HG03060 (cell line): ENCODE measurements around the gene RYR2.
A peak's percentile ranks its signal among the peaks of the same experiment; 100 is the strongest.

ENCODE experiments used
- ATAC-seq: cut with Tn5 transposase; IDR thresholded peaks from one replicate; pipeline ENCODE4 v1.9.1; 2021; ENCODE audit warnings: low read depth, moderate number of reproducible peaks; ENCODE audit not compliant: unreplicated experiment

Gene RYR2

DNA sequence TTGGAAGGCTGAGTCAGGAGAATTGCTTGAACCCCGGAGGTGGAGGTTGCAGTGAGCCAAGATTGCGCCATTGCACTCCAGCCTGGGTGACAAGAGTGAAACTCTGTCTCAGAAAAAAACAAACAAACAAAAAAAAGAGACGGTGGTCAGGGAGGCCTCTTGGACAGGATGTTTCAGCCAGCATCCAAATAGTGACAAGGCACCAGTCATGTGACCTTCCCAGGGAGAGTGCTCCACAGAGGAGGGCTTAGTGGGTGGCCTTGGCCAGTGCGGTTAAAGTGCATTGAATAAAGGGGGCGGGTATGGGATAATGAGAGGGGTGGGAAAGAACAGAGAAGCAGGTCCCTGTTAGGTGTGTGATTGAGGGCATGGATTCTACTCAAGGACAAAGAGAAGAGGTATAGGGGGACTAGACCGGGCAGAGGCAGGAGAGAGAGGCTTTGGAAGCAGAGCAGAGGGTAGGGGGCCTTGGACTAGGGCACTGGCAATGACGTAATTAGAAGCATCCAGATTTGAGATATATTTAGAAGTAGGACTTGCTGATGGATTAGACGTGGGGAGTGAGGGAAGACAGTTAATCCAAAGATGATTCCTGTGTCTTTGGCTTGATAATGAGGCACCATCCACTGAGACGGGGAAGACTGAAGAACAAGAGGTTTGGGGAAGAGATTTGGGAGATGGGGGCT, 12.0 kb upstream of the RYR2 start:
- ATAC-seq = no peak

DNA sequence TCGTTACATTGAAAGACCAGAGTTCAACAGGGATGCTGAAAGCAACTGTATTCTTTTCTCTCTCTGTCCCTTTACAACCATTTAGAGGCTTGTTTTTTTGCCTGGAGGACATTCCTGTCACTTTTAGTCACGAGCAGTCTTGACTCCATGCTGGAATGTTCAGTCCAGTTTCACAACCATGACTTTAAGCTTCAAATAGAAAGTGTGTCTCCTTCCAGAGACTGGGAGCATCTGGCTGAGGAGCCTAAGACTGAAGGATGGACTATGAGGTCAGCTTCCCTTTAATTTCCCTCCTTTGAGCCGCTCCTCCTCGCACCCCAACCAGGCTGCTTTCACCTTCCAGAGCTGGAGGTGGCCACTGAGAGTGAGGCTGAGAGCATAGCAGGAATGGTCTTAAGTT, 10.5 kb upstream of the RYR2 start:
- ATAC-seq = no peak

GRCh38 chr1:237032029-237032428, 10.0 kb upstream of the RYR2 start:
- ATAC-seq = peak; percentile 95

GRCh38 chr1:237033061-237033460, 8.9 kb upstream of the RYR2 start:
- no peak for ATAC-seq

DNA sequence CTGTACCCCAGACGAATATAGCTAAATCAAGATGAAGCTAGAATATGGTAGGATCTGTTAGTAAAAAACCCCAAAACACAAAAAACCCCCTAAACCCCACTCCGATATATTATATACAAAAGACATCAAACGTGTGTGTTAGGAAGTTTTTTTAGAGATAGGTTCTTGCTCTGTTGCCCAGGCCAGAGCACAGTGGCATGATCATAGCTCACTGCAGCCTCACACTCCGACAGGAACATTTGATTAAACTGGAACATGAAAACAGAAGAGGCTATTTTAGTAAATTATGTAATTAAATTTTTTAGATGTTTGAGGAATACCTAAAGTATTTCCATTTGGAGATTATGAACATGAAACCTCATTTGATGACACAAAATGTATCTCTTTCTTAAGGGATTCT, 8.2 kb upstream of the RYR2 start:
- no peak for ATAC-seq

DNA sequence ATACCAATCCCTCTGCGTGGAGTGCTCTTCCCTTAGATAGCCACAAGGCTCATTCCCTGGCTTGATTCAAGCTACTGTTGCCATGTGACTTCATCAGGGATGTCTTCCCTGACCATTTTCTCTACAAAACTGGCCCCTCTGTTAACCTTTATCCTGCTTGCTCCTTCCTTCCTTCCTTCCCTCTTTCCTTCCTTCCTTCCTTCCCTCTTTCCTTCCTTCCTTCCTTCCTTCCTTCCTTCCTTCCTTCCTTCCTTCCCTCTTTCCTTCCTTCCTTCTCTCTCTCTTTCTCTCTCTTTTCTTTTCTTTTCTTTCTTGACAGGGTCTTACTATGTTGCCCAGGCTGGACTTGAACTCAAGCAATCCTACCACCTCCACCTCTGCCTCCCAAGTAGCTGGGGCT, 6.2 kb upstream of the RYR2 start:
- no peak for ATAC-seq

DNA sequence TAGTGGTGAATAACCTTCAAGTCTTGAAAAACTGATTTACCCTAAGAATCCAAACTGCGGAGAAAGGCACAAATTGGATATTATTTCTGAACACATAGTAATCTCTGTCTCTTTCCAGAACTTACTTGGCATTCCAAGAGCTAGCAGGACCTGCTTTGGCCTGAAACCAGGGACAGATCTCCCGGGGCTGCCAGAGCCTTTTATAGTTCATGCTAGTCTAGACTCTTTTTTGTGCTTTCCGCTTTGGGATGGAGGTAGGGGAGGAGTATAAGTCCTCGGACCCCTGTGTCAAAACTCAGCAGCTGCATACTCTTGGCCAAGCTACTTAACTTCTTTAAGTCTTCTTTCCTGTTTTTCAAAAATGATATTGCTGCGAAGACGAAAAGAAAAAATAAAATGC, 3.8 kb upstream of the RYR2 start:
- no peak for ATAC-seq

DNA sequence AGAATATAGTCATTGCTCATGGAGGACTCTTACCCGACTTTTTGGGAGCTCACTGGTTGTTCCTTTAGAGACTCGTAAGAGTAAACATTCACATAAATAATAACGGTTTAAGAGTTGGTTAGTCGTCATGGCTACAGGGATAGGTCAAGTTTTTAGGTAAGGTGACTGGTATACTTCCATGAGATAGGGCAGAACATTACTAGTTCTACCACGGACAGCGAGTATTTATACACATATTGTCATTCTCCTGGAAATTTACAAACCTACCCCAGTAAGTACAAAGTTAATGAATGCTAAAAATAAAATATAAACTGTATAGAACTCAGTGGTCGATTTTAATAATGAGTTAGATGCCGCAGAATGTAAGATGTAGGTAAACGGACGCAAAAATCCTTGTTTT, 1.2 kb upstream of the RYR2 start:
- no peak for ATAC-seq

DNA sequence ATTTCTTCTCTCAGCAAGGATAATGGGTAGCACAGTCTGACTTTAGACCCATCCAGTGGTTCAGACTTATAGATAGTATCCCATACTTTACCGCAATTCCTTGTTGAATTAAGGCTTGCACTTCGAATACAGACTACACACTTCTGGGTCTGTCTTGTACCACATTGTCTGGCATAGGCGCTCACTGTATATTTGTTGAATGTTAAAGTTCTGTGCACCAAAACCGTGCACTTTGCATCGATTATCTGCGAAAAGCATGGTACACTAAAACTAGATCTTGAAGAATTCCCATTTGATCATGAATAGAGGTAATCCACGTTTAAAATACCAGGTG, 556 bp upstream of the RYR2 start:
- no peak for ATAC-seq

DNA sequence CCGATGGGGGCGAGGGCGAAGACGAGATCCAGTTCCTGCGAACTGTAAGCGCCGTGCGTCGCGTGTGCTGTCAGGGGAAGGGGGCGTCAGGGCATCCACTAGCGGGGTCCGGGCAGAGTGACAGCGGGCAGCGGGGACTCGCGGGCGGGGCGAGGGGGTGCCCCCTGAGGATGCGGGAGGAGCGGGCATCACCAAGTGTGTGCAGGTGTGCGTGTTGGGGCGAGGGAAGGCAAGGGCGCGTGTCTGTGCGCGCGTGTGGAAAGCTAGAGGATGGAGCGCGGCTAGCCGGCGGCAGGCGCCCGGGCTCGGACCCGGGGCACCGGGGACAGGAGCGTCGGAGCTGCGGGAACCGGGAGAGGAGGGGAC, 525 bp downstream of the RYR2 start:
- ATAC-seq = no peak

DNA sequence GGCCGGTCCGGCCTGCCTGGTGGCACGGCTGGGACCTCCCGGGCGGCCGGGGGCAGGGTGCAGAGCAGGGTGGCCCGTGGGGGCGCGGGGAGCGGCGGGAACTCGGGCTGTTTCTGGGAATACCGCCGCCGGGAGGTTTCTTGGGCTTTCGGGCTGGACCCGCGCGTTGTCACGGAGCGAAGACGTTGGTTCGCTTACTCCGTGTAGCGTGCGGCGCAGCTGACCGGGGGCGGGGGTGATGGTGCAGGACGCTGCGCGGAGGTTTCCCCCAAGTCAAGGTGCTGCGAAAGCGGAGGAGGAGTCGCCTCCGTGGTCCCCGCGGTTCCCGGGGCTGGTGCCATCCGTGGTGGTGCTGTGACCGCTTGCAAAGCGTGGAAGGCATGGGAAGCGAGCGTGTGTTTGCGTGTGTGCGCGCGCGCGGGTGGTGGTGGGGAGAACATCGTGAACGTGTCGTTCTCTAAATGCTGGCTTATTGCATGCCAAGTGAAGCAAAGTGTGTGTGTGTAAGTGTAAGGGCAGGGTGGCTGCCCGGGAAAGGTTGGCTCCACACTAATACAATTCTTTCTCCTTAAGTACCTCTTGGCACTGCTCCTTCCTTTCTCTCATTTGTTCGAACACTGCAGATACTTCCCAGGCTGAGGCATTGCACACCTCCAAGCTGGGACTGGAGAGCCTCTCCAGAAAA, 1.1 kb downstream of the RYR2 start:
- no peak for ATAC-seq

- no peak for ATAC-seq
Observed at GRCh38 chr1:237043846-237044636, 2.1 kb downstream of the RYR2 start.

GRCh38 chr1:237045278-237046016, 3.5 kb downstream of the RYR2 start:
- no peak for ATAC-seq

DNA sequence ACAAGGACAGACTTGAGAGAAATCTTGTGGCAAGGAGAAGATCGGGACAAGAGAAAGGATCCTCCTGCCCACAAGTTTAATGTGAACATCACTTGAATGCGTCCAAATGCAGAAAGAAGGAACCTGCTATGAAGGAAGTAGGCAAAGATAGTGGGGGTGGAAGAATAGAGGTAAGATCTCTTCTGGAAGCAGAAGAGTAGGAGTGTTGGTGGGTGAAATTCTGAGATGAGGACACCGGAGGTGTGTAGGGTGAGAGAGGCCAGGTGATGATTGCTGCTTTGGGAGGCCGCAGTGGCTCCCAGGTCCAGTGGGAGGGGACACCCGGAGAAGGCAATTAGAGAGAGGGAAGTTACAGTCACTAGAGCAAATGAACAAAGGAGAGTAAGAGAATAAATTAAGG, 6.8 kb downstream of the RYR2 start:
- ATAC-seq = no peak

DNA sequence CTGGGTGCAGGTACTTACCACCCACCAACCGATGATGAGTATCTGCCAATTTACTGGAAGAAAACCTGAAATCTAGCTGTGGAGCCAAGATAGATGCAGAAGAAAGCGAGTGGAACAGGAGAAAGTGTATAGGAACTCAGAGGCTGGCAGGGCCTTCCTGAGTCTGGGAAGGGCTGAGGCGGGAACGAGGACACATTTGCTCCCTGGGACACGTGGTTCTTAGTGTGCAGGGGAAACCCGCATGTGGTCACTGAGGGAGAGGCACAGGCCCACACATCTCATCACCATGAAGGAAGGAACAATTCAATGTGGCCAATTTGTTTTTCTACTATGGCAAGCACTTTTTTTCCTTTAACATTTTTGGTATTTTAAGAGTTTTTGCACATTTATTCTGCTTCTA, 8.2 kb downstream of the RYR2 start:
- no peak for ATAC-seq

GRCh38 chr1:237050915-237051314, 8.9 kb downstream of the RYR2 start:
- no peak for ATAC-seq

- ATAC-seq = no peak
Observed at GRCh38 chr1:237054313-237054712, 12.3 kb downstream of the RYR2 start.

GRCh38 chr1:237058470-237058869, 16.5 kb downstream of the RYR2 start:
- ATAC-seq = no peak

- no peak for ATAC-seq
Observed at GRCh38 chr1:237059244-237059643, 17.3 kb downstream of the RYR2 start.

DNA sequence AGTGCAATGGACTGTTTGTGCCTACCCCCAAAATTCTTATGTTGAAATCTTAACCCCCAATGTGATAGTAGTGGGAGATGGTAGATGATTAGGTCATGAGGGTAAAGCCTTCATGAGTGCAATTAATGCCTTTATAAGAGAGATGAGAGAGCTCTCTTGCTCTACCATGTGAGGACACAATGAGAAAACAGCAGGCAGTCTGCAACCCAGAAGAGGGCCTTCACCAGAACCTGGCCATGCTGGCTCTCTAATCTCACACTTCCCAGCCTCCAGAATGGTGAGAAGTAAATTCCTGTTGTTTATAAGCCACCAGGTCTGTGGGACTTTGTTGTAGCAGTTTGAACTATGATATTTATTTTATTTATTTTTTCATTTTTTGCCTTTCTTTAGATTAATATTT, 21.0 kb downstream of the RYR2 start:
- no peak for ATAC-seq

DNA sequence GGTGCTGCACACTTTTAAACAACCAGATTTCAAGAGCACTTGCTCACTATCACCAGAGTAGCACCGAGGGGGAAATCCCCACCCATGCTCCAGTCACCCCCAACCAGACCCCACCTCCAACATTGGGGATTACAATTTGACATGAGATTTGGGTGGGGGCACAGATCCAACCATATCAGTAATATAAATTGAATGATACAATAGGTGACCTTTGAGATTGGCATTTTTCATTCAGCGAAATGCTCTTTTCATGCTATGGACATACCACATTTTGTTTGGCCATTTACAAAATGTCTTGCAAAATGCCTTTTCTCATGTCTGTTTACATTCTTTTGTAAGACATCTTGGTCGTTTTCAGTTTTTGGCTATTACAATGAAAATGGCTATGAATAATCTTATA, 23.9 kb downstream of the RYR2 start:
- no peak for ATAC-seq
